IMR-90 (cell line): ENCODE measurements around the gene SNX5. TPM values are rescaled to one million over a fixed set of nuclear protein-coding genes. Genes with fewer than 3 reads are reported as not detected.

Source experiments
- ATAC-seq: fragments of 200-7000 bp; cut with Tn5 transposase; 2 replicates; pipeline ENCODE4 v1.9.1; 2020; ENCODE audit warnings: low read depth, mild to moderate bottlenecking, moderate library complexity
- BruUV-seq: library from RNA; stranded (reverse); fragments of 400-500 nt; replicated peaks from 2 replicates; lab custom pipeline; 2021; lab: Mats Ljungman, UMichigan
- CTCF ChIA-PET: fragments of 300-600 bp; formaldehyde crosslinking; extraction: SDS; loops from one replicate; lab custom pipeline; 2021; ENCODE audit warnings: antibody characterized with exemption; lab: Yijun Ruan, JAX
- POLR2A ChIA-PET: fragments of 300-600 bp; sonication (Branson Sonifier 250); formaldehyde crosslinking; loops from one replicate; lab custom pipeline; 2022; ENCODE audit warnings: antibody characterized with exemption; ENCODE audit not compliant: unreplicated experiment; lab: Charles Lee
- DNase-seq: peaks from one replicate; pipeline ENCODE4 v3.0.0; 2013
- H2AFZ ChIP-seq: replicated peaks from 2 replicates; pipeline ENCODE3; 2013; ENCODE audit warnings: low read length, mild to moderate bottlenecking; ENCODE audit not compliant: poor library complexity
- H2AK5ac ChIP-seq: 2 replicates; pipeline ENCODE4 v1.6.1; 2013; ENCODE audit warnings: low read depth, low read length, inconsistent platforms
- H2AK9ac ChIP-seq: replicated peaks from 2 replicates; pipeline ENCODE3; 2013; ENCODE audit warnings: mild to moderate bottlenecking, low read depth, low read length, moderate library complexity; ENCODE audit not compliant: poor library complexity
- H2BK120ac ChIP-seq: 2 replicates; pipeline ENCODE4 v1.6.1; 2013; ENCODE audit warnings: low read depth, low read length, inconsistent platforms
- H2BK15ac ChIP-seq: 3 replicates; pipeline ENCODE4 v1.6.1; 2013; ENCODE audit warnings: low read depth, low read length, inconsistent platforms
- H2BK20ac ChIP-seq: 2 replicates; pipeline ENCODE4 v1.6.1; 2013; ENCODE audit warnings: low read depth, mild to moderate bottlenecking, inconsistent platforms, low read length, moderate library complexity
- H2BK5ac ChIP-seq: 2 replicates; pipeline ENCODE4 v1.6.1; 2013; ENCODE audit warnings: mild to moderate bottlenecking, low read depth, low read length, inconsistent platforms; ENCODE audit not compliant: poor library complexity, severe bottlenecking
- H3K14ac ChIP-seq: replicated peaks from 2 replicates; pipeline ENCODE4 v1.6.1; 2013; ENCODE audit warnings: low read depth, low read length, inconsistent platforms
- H3K18ac ChIP-seq: 2 replicates; pipeline ENCODE4 v1.6.1; 2013; ENCODE audit warnings: low read depth, low read length, control low read depth
- H3K23ac ChIP-seq: 2 replicates; pipeline ENCODE4 v1.6.1; 2013; ENCODE audit warnings: low read depth, low read length, inconsistent platforms
- H3K27ac ChIP-seq: 2 replicates; pipeline ENCODE4 v1.5.1; 2013; ENCODE audit warnings: mild to moderate bottlenecking, control low read depth, low read length; ENCODE audit not compliant: insufficient read depth
- H3K27me3 ChIP-seq: 2 replicates; pipeline ENCODE4 v1.6.1; 2013; ENCODE audit warnings: low read length; ENCODE audit not compliant: control insufficient read depth, insufficient read depth
- H3K36me3 ChIP-seq: 2 replicates; pipeline ENCODE4 v1.6.1; 2013; ENCODE audit warnings: low read length, mixed read lengths; ENCODE audit not compliant: control insufficient read depth, insufficient read depth
- H3K4ac ChIP-seq: 2 replicates; pipeline ENCODE4 v1.6.1; 2013; ENCODE audit warnings: low read depth, low read length, inconsistent platforms
- H3K4me1 ChIP-seq: 2 replicates; pipeline ENCODE4 v1.6.1; 2013; ENCODE audit warnings: low read length, mixed read lengths; ENCODE audit not compliant: control insufficient read depth, insufficient read depth
- H3K4me2 ChIP-seq: 2 replicates; pipeline ENCODE4 v1.6.1; 2013; ENCODE audit warnings: low read depth, mild to moderate bottlenecking, control low read depth, low read length, moderate library complexity
- H3K4me3 ChIP-seq: 2 replicates; pipeline ENCODE4 v1.5.1; 2013; ENCODE audit warnings: low read depth, mild to moderate bottlenecking, control low read depth, low read length, moderate library complexity; ENCODE audit not compliant: insufficient read depth
- H3K56ac ChIP-seq: 2 replicates; pipeline ENCODE4 v1.6.1; 2013; ENCODE audit warnings: low read length, inconsistent platforms; ENCODE audit not compliant: insufficient read depth; ENCODE audit errors: extremely low read depth
- H3K79me1 ChIP-seq, 2 experiments: 2 replicates each; pipeline ENCODE4 v1.6.1; 2013; ENCODE audit warnings: low read length in 2 of 2, inconsistent platforms in 1 of 2, low read depth in 1 of 2
- H3K9ac ChIP-seq: 2 replicates; pipeline ENCODE4 v1.6.1; 2013; ENCODE audit warnings: low read depth, low read length, control low read depth
- H3K9me1 ChIP-seq: 2 replicates; pipeline ENCODE4 v1.6.1; 2013; ENCODE audit warnings: low read length, inconsistent platforms; ENCODE audit not compliant: insufficient read depth
- H3K9me3 ChIP-seq: 2 replicates; pipeline ENCODE4 v1.6.1; 2013; ENCODE audit warnings: low read length; ENCODE audit not compliant: control insufficient read depth, insufficient read depth
- H4K20me1 ChIP-seq: 2 replicates; pipeline ENCODE4 v1.6.1; 2013; ENCODE audit warnings: low read length, inconsistent platforms; ENCODE audit not compliant: insufficient read depth
- H4K5ac ChIP-seq: 2 replicates; pipeline ENCODE4 v1.6.1; 2013; ENCODE audit warnings: mild to moderate bottlenecking, low read depth, low read length, control low read depth
- H4K8ac ChIP-seq, 2 experiments: 2 replicates each; pipeline ENCODE4 v1.6.1; 2013; ENCODE audit warnings: low read depth in 2 of 2, low read length in 2 of 2, control low read depth in 1 of 2, inconsistent platforms in 1 of 2
- H4K91ac ChIP-seq: 2 replicates; pipeline ENCODE4 v1.6.1; 2013; ENCODE audit warnings: low read depth, low read length, inconsistent platforms; ENCODE audit not compliant: insufficient read depth
- BHLHE40 ChIP-seq: fragments of 150-350 bp; IDR thresholded peaks from 2 replicates; pipeline ENCODE4 v1.6.1; 2016; ENCODE audit warnings: mild to moderate bottlenecking, low read depth, low read length
- CEBPB ChIP-seq: IDR thresholded peaks from 2 replicates; pipeline ENCODE4 v1.6.1; 2012; ENCODE audit warnings: low read depth, low read length, improper control_type of control experiment
- CHD1 ChIP-seq: IDR thresholded peaks from 2 replicates; pipeline ENCODE4 v1.6.1; 2012; ENCODE audit warnings: low read depth, low read length, improper control_type of control experiment
- CTCF ChIP-seq: conservative IDR thresholded peaks from 2 replicates; pipeline ENCODE4 v1.5.1; 2012; ENCODE audit warnings: mild to moderate bottlenecking, low read depth, low read length, improper control_type of control experiment
- FOS ChIP-seq: fragments of 150-350 bp; IDR thresholded peaks from 2 replicates; pipeline ENCODE4 v1.6.1; 2016; ENCODE audit warnings: low read depth, low read length
- MAZ ChIP-seq: IDR thresholded peaks from 2 replicates; pipeline ENCODE4 v1.6.1; 2012; ENCODE audit warnings: low read depth, mild to moderate bottlenecking, low read length, improper control_type of control experiment, moderate library complexity, borderline replicate concordance
- MXI1 ChIP-seq: IDR thresholded peaks from 2 replicates; pipeline ENCODE4 v1.6.1; 2012; ENCODE audit warnings: low read depth, mild to moderate bottlenecking, low read length, moderate library complexity, borderline replicate concordance
- NFE2L2 ChIP-seq: fragments of 150-350 bp; IDR thresholded peaks from 2 replicates; pipeline ENCODE4 v1.6.1; 2016; ENCODE audit warnings: low read depth, mild to moderate bottlenecking, low read length
- POLR2A ChIP-seq: IDR thresholded peaks from 2 replicates; pipeline ENCODE4 v1.6.1; 2012; ENCODE audit warnings: mild to moderate bottlenecking, low read depth, low read length
- RAD21 ChIP-seq: IDR thresholded peaks from 2 replicates; pipeline ENCODE4 v1.6.1; 2012; ENCODE audit warnings: low read length, improper control_type of control experiment
- RCOR1 ChIP-seq: IDR thresholded peaks from 2 replicates; pipeline ENCODE4 v1.6.1; 2012; ENCODE audit warnings: mild to moderate bottlenecking, low read length, improper control_type of control experiment; ENCODE audit not compliant: insufficient replicate concordance
- SMC3 ChIP-seq: fragments of 150-350 bp; IDR thresholded peaks from 2 replicates; pipeline ENCODE4 v1.6.1; 2016; ENCODE audit warnings: low read depth, mild to moderate bottlenecking, antibody characterized with exemption, low read length, moderate library complexity
- WGBS, 2 experiments: methylation state at CpG; one replicate each; pipeline versions ENCODE4 v1.1.5 to v1.1.7; 2013; ENCODE audit warnings: missing lambda C conversion rate in 2 of 2; ENCODE audit not compliant: insufficient read length in 1 of 2; ENCODE audit errors: extremely low coverage in 2 of 2; 5-methylcytosine and 5-hydroxymethylcytosine counted together
- dilution Hi-C: fragments of 300-500 bp; cut with HindIII; formaldehyde crosslinking; loops from one replicate; pipeline ENCODE4 v1.14.3; 2018; ENCODE audit warnings: low sequenced_read_pairs; ENCODE audit not compliant: unreplicated experiment
- in situ Hi-C: fragments of 300-500 bp; cut with MboI; formaldehyde crosslinking; loops from 3 replicates; pipeline ENCODE4 v1.14.3; 2019; ENCODE audit warnings: low sequenced_read_pairs, inconsistent platforms, mixed read lengths
- intact Hi-C: fragments of 100-400 bp; cut with micrococcal nuclease; formaldehyde crosslinking; loops from 2 replicates; pipeline ENCODE4 v1.10.0; 2022
- polyA plus RNA-seq, 3 experiments: library from polyadenylated mRNA; depleted of rRNA; stranded (reverse); fragments of >200 nt; gene quantifications; 2 replicates each; pipeline ENCODE4 v1.2.3, GENCODE V29; 2012; ENCODE audit warnings: low replicate concordance in 1 of 3
- total RNA-seq: library from RNA; depleted of rRNA; stranded (reverse); fragments of >200 nt; gene quantifications from 2 replicates; pipeline ENCODE4 v1.2.3, GENCODE V29; 2012
- TF ChIP-seq, protein P1 (sequence below): fragments of 150-350 bp; IDR thresholded peaks from 2 replicates; pipeline ENCODE4 v1.6.1; 2016; ENCODE audit warnings: low read depth, mild to moderate bottlenecking, low read length, moderate library complexity, borderline replicate concordance

SNX5 gene
- total and polyA plus RNA-seq, 2 of the 4 experiments (the other 2 are of a cell fraction) = 65.4 to 92.8 TPM

DNA sequence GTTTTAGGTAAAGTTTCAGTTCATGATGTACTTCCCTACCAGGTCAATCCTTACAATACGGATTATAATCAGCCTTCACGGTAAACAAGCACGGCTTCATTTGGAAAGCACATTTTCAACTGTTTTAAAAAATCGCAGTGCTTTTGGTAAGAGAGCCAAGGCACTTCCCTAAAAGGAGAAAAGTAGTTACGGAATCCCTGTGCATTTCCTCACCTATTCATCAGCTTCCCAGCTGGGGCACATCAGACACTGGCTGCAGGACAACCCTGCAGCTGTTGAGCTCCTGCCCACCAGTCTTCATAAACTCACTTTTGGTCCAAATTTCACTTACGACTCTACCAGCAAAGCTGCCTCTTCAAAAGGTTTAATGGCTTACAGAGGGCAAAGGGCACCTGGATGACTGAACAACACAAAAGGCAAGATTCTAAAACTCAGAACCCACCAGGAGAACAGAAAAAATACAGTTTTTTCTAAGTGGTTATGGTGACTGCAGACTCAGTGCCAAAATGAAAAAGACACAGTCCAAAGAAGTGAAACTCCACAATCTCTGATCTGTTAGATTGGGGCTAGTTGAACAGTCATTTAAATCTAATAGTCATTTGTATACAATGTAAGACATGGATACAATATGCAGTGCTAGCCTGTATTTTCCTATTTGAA, 7.5 kb downstream of the SNX5 start:
- DNase-seq = peak; percentile 66
- H3K36me3 ChIP-seq = peaks cover 16% of the 10 kb centered on the region
- peak overlapping the region in 1 of 2 experiments; percentile 7; a peak in 1 of 4 replicates for H4K8ac ChIP-seq
- H4K20me1 ChIP-seq = peaks cover 98% of the 10 kb centered on the region
- H2BK15ac ChIP-seq = no peak overlapping the region
- no peaks in the 10 kb centered on the region for H3K9me3 ChIP-seq
- peak overlapping the region; percentile 22 for H2AK9ac ChIP-seq
- H2BK120ac ChIP-seq = no peak overlapping the region
- H3K4me1 ChIP-seq = peaks cover 32% of the 10 kb centered on the region
- H3K27me3 ChIP-seq = no peaks in the 10 kb centered on the region
- no peak overlapping the region for H3K4me3 ChIP-seq
- WGBS, 2 experiments = no CpG with 5 or more reads among the region's 6 CpGs
- H3K27ac ChIP-seq = no peak overlapping the region; the same call in 1 of the 2 replicates
- TF ChIP-seq MAZ = no peak
- TF ChIP-seq FOS = no peak
- no peak for TF ChIP-seq BHLHE40
- TF ChIP-seq SMC3 = no peak
- TF ChIP-seq RCOR1 = no peak
- TF ChIP-seq, protein P1, sequence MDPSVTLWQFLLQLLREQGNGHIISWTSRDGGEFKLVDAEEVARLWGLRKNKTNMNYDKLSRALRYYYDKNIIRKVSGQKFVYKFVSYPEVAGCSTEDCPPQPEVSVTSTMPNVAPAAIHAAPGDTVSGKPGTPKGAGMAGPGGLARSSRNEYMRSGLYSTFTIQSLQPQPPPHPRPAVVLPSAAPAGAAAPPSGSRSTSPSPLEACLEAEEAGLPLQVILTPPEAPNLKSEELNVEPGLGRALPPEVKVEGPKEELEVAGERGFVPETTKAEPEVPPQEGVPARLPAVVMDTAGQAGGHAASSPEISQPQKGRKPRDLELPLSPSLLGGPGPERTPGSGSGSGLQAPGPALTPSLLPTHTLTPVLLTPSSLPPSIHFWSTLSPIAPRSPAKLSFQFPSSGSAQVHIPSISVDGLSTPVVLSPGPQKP = no peak
- no peak for TF ChIP-seq CHD1
- TF ChIP-seq CEBPB = no peak
- no peak for TF ChIP-seq CTCF
- no peak for TF ChIP-seq MXI1
- no peak for TF ChIP-seq NFE2L2
- TF ChIP-seq POLR2A = no peak
- TF ChIP-seq RAD21 = no peak
- peak overlapping the region; percentile 77 for H2BK5ac ChIP-seq
- ChIA-PET CTCF (no interaction called here), POLR2A (no interaction called here)
- H2BK20ac ChIP-seq = no peak overlapping the region
- in situ Hi-C loops = no loop called here
- H4K5ac ChIP-seq = no peak overlapping the region
- no peak overlapping the region for H3K14ac ChIP-seq
- no peak overlapping the region for H3K56ac ChIP-seq
- no peak overlapping the region for H2AK5ac ChIP-seq
- dilution Hi-C loops = no loop called here
- peak overlapping the region; percentile 14 for H3K23ac ChIP-seq
- BruUV-seq = no TSS peak
- no peak for ATAC-seq
- H4K91ac ChIP-seq = no peak overlapping the region
- intact Hi-C loops = no loop called here
- peaks cover 24% of the 10 kb centered on the region for H3K9me1 ChIP-seq
- H3K18ac ChIP-seq = no peak overlapping the region
- H2AFZ ChIP-seq = no peak overlapping the region
- no peak overlapping the region for H3K9ac ChIP-seq
- 0 out of 2 replicates have a peak overlapping the region, but pooled peaks have one; percentile 2 for H3K4ac ChIP-seq
- H3K79me1 ChIP-seq = peaks cover 3 to 46% of the 10 kb centered on the region in 2 experiments; a peak in 2 of 4 replicates
- peak overlapping the region; percentile 44 for H3K4me2 ChIP-seq
